OCI-M1 (cell line): ENCODE results near the gene SLC5A9.
"Not testable (repeated sequence)": the region's sequence is repeated elsewhere in the genome, so short reads cannot be mapped to it uniquely, and the experiment has no call there.

Experiments used
- DNase-seq: peaks from one replicate; lab custom pipeline; 2025; lab: John Stamatoyannopoulos, UW

Gene SLC5A9

GRCh38 chr1:48242141-48242736 lies 19.7 kb downstream of the SLC5A9 start:
- peak; percentile 1 for DNase-seq

- DNase-seq: peak; percentile 6
Observed at GRCh38 chr1:48245106-48245505, 22.6 kb downstream of the SLC5A9 start.

- no peak for DNase-seq
Observed at GRCh38 chr1:48246727-48247126, 24.2 kb downstream of the SLC5A9 start.

- no peak for DNase-seq
Observed at GRCh38 chr1:48248356-48248755, 25.8 kb downstream of the SLC5A9 start.

- no peak for DNase-seq
Observed at GRCh38 chr1:48249868-48250267, 27.4 kb downstream of the SLC5A9 start.

- no peak for DNase-seq
Observed at GRCh38 chr1:48250572-48250971, 28.1 kb downstream of the SLC5A9 start.

- no peak for DNase-seq
Observed at GRCh38 chr1:48251323-48251722, 28.8 kb downstream of the SLC5A9 start.

- DNase-seq: no peak
Observed at GRCh38 chr1:48251821-48252220, 29.3 kb downstream of the SLC5A9 start.

GRCh38 chr1:48254254-48254653 lies 31.7 kb downstream of the SLC5A9 start:
- no peak for DNase-seq

- DNase-seq: no peak
Observed at GRCh38 chr1:48258106-48258505, 35.6 kb downstream of the SLC5A9 start.

- DNase-seq: no peak
Observed at GRCh38 chr1:48261881-48262400, 39.4 kb downstream of the SLC5A9 start.

- no peak for DNase-seq
Observed at GRCh38 chr1:48263041-48263440, 40.5 kb downstream of the SLC5A9 start.

GRCh38 chr1:48266576-48266975 lies 44.1 kb downstream of the SLC5A9 start:
- no peak for DNase-seq

- not testable (repeated sequence) for DNase-seq
Observed at GRCh38 chr1:48277437-48277836, 54.9 kb downstream of the SLC5A9 start.

- DNase-seq: not testable (repeated sequence)
Observed at GRCh38 chr1:48282329-48282728, 59.8 kb downstream of the SLC5A9 start.

- not testable (repeated sequence) for DNase-seq
Observed at GRCh38 chr1:48284696-48285420, 62.3 kb downstream of the SLC5A9 start.

- no peak for DNase-seq
Observed at GRCh38 chr1:48285525-48285924, 63.0 kb downstream of the SLC5A9 start.

- no peak for DNase-seq
Observed at GRCh38 chr1:48291421-48291820, 68.9 kb downstream of the SLC5A9 start.

GRCh38 chr1:48292706-48293105 lies 70.2 kb downstream of the SLC5A9 start:
- no peak for DNase-seq

- DNase-seq: not testable (repeated sequence)
Observed at GRCh38 chr1:48294094-48294493, 71.6 kb downstream of the SLC5A9 start.

- no peak for DNase-seq
Observed at GRCh38 chr1:48294656-48295055, 72.1 kb downstream of the SLC5A9 start.
